Measurements from ENCODE around the gene BCAS4. TPM values are rescaled to one million over a fixed set of nuclear protein-coding genes. Genes with fewer than 3 reads are reported as not detected.

Gene BCAS4
- total and polyA plus RNA-seq, 2 experiments from 2014 or later = 22.2 to 24.8 TPM

DNA sequence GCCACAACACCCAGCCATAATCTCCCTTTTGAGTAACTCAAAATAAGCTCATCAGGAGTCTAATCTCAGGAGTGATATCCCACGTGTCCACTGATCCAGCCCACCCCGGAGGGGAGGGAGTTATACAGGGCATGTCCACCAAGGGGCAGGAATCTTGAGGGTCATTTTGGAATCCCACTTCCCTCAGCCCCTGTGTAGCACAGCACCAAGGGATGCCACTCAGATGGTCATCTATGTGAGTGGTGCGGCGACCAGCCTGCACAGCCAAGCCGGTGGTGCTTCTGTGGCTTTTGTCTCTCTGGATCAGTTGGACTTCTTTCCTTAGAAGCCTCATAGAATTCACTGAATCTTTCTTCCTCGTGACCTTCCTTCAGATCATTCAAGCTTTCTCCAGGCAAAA lies 11.0 kb upstream of the BCAS4 start:
- DNase-seq (ENCODE audit: low spot score) (no peak), ATAC-seq (no peak)
- Histone ChIP-seq H3K36me3 (ENCODE audit: insufficient read depth) (no peaks in the 10 kb centered on the region), H4K20me1 (replicated peaks; ENCODE audit: insufficient read depth) (no peaks in the 10 kb centered on the region), H3K27ac (ENCODE audit: low read depth) (no peak overlapping the region), H3K4me1 (ENCODE audit: insufficient read depth) (no peaks in the 10 kb centered on the region), H3K27me3 (ENCODE audit: insufficient read depth) (no peaks in the 10 kb centered on the region), H3K9me2 (ENCODE audit: insufficient read depth) (no peaks in the 10 kb centered on the region), H3K4me3 (no peak overlapping the region), H3K4me2 (no peak overlapping the region), H2AFZ (no peak overlapping the region), H3F3A (replicated peaks; ENCODE audit: low read depth) (no peaks in the 10 kb centered on the region), H3K79me2 (replicated peaks; ENCODE audit: insufficient read depth) (no peaks in the 10 kb centered on the region)
- peaks cover 4% of the 10 kb centered on the region; the same call in 2 of the 3 replicates for H3K36me3 Mint-ChIP-seq (ENCODE audit: low read depth)
- TF ChIP-seq, protein P1, sequence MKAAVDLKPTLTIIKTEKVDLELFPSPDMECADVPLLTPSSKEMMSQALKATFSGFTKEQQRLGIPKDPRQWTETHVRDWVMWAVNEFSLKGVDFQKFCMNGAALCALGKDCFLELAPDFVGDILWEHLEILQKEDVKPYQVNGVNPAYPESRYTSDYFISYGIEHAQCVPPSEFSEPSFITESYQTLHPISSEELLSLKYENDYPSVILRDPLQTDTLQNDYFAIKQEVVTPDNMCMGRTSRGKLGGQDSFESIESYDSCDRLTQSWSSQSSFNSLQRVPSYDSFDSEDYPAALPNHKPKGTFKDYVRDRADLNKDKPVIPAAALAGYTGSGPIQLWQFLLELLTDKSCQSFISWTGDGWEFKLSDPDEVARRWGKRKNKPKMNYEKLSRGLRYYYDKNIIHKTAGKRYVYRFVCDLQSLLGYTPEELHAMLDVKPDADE (IDR thresholded peaks at IDR 0.05) = no peak
- TF ChIP-seq CREB1 (CRISPR knock-in tag; IDR thresholded peaks at IDR 0.05; ENCODE audit: low read depth) = no peak
- TF ChIP-seq JUNB (IDR thresholded peaks at IDR 0.05; ENCODE audit: unreplicated experiment) = no peak
- TF ChIP-seq, protein P2, sequence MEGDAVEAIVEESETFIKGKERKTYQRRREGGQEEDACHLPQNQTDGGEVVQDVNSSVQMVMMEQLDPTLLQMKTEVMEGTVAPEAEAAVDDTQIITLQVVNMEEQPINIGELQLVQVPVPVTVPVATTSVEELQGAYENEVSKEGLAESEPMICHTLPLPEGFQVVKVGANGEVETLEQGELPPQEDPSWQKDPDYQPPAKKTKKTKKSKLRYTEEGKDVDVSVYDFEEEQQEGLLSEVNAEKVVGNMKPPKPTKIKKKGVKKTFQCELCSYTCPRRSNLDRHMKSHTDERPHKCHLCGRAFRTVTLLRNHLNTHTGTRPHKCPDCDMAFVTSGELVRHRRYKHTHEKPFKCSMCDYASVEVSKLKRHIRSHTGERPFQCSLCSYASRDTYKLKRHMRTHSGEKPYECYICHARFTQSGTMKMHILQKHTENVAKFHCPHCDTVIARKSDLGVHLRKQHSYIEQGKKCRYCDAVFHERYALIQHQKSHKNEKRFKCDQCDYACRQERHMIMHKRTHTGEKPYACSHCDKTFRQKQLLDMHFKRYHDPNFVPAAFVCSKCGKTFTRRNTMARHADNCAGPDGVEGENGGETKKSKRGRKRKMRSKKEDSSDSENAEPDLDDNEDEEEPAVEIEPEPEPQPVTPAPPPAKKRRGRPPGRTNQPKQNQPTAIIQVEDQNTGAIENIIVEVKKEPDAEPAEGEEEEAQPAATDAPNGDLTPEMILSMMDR (conservative IDR thresholded peaks at IDR 0.05; ENCODE audit: low read depth in 2 of 2) = no peak
- TF ChIP-seq, protein P3, sequence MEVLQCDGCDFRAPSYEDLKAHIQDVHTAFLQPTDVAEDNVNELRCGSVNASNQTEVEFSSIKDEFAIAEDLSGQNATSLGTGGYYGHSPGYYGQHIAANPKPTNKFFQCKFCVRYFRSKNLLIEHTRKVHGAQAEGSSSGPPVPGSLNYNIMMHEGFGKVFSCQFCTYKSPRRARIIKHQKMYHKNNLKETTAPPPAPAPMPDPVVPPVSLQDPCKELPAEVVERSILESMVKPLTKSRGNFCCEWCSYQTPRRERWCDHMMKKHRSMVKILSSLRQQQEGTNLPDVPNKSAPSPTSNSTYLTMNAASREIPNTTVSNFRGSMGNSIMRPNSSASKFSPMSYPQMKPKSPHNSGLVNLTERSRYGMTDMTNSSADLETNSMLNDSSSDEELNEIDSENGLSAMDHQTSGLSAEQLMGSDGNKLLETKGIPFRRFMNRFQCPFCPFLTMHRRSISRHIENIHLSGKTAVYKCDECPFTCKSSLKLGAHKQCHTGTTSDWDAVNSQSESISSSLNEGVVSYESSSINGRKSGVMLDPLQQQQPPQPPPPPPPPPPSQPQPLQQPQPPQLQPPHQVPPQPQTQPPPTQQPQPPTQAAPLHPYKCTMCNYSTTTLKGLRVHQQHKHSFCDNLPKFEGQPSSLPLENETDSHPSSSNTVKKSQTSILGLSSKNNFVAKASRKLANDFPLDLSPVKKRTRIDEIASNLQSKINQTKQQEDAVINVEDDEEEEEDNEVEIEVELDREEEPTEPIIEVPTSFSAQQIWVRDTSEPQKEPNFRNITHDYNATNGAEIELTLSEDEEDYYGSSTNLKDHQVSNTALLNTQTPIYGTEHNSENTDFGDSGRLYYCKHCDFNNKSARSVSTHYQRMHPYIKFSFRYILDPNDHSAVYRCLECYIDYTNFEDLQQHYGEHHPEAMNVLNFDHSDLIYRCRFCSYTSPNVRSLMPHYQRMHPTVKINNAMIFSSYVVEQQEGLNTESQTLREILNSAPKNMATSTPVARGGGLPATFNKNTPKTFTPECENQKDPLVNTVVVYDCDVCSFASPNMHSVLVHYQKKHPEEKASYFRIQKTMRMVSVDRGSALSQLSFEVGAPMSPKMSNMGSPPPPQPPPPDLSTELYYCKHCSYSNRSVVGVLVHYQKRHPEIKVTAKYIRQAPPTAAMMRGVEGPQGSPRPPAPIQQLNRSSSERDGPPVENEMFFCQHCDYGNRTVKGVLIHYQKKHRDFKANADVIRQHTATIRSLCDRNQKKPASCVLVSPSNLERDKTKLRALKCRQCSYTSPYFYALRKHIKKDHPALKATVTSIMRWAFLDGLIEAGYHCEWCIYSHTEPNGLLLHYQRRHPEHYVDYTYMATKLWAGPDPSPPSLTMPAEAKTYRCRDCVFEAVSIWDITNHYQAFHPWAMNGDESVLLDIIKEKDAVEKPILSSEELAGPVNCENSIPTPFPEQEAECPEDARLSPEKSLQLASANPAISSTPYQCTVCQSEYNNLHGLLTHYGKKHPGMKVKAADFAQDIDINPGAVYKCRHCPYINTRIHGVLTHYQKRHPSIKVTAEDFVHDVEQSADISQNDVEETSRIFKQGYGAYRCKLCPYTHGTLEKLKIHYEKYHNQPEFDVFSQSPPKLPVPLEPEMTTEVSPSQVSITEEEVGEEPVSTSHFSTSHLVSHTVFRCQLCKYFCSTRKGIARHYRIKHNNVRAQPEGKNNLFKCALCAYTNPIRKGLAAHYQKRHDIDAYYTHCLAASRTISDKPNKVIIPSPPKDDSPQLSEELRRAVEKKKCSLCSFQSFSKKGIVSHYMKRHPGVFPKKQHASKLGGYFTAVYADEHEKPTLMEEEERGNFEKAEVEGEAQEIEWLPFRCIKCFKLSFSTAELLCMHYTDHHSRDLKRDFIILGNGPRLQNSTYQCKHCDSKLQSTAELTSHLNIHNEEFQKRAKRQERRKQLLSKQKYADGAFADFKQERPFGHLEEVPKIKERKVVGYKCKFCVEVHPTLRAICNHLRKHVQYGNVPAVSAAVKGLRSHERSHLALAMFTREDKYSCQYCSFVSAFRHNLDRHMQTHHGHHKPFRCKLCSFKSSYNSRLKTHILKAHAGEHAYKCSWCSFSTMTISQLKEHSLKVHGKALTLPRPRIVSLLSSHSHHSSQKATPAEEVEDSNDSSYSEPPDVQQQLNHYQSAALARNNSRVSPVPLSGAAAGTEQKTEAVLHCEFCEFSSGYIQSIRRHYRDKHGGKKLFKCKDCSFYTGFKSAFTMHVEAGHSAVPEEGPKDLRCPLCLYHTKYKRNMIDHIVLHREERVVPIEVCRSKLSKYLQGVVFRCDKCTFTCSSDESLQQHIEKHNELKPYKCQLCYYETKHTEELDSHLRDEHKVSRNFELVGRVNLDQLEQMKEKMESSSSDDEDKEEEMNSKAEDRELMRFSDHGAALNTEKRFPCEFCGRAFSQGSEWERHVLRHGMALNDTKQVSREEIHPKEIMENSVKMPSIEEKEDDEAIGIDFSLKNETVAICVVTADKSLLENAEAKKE (CRISPR knock-in tag; IDR thresholded peaks at IDR 0.05) = no peak
- no peak for TF ChIP-seq ZNF331 (CRISPR knock-in tag; IDR thresholded peaks at IDR 0.05; ENCODE audit: low read depth)
- no peak for TF ChIP-seq ZNF114 (CRISPR knock-in tag; IDR thresholded peaks at IDR 0.05)
- TF ChIP-seq EZH2phosphoT487 (IDR thresholded peaks at IDR 0.05; ENCODE audit: unreplicated experiment) = no peak
- no peak for TF ChIP-seq EZH2 (IDR thresholded peaks at IDR 0.05; ENCODE audit: low read depth, unreplicated experiment)
- H3K9me3 Mint-ChIP-seq = peaks cover 18% of the 10 kb centered on the region
- no peak overlapping the region for H3K27ac Mint-ChIP-seq
- H3K4me3 Mint-ChIP-seq = no peak overlapping the region
- H3K4me1 Mint-ChIP-seq = no peaks in the 10 kb centered on the region; the same call in 2 of the 3 replicates
- peaks cover 9% of the 10 kb centered on the region for H3K27me3 Mint-ChIP-seq (ENCODE audit: insufficient read depth, low read depth, poor library complexity)

Data from GM23338 (cell line).